GM12875 (cell line): ENCODE measurements around the gene GHRL.

ENCODE experiments used
- H3K4me3 ChIP-seq: one replicate; pipeline ENCODE4 v1.5.1; 2011; ENCODE audit warnings: low read depth, low read length, control low read depth
- CTCF ChIP-seq: IDR thresholded peaks from 2 replicates; pipeline ENCODE4 v1.5.1; 2011; ENCODE audit warnings: low read depth, mild to moderate bottlenecking, control low read depth, inconsistent platforms, low read length, moderate library complexity, borderline replicate concordance; ENCODE audit not compliant: insufficient read depth

GHRL gene

GRCh38 chr3:10283638-10284037, 9.1 kb downstream of the GHRL start:
- H3K4me3 ChIP-seq: no peak overlapping the region
- no peak for TF ChIP-seq CTCF

GRCh38 chr3:10281951-10282350, 10.8 kb downstream of the GHRL start:
- TF ChIP-seq CTCF: no peak

GRCh38 chr3:10280571-10280970, 12.2 kb downstream of the GHRL start:
- no peak overlapping the region for H3K4me3 ChIP-seq
- TF ChIP-seq CTCF: no peak

More at GRCh38 chr3:10281951-10282350, 10.8 kb downstream of the GHRL start:
- no peak overlapping the region for H3K4me3 ChIP-seq

GRCh38 chr3:10280177-10280529, 12.6 kb downstream of the GHRL start:
- no peak for TF ChIP-seq CTCF
- H3K4me3 ChIP-seq: no peak overlapping the region

GRCh38 chr3:10279384-10280176, 13.2 kb downstream of the GHRL start:
- TF ChIP-seq CTCF: no peak
- no peak overlapping the region for H3K4me3 ChIP-seq

- no peak for TF ChIP-seq CTCF
- no peak overlapping the region for H3K4me3 ChIP-seq
Observed at GRCh38 chr3:10278501-10278900, 14.2 kb downstream of the GHRL start.

- TF ChIP-seq CTCF: no peak
- H3K4me3 ChIP-seq: no peak overlapping the region
Observed at GRCh38 chr3:10277115-10277625, 15.6 kb downstream of the GHRL start.
